HG03108 (cell line): ENCODE measurements around the gene OR6N2.

ENCODE experiments used
- ATAC-seq: cut with Tn5 transposase; IDR thresholded peaks from one replicate; pipeline ENCODE4 v1.9.1; 2021; ENCODE audit warnings: moderate library complexity; ENCODE audit not compliant: unreplicated experiment

OR6N2 gene

DNA sequence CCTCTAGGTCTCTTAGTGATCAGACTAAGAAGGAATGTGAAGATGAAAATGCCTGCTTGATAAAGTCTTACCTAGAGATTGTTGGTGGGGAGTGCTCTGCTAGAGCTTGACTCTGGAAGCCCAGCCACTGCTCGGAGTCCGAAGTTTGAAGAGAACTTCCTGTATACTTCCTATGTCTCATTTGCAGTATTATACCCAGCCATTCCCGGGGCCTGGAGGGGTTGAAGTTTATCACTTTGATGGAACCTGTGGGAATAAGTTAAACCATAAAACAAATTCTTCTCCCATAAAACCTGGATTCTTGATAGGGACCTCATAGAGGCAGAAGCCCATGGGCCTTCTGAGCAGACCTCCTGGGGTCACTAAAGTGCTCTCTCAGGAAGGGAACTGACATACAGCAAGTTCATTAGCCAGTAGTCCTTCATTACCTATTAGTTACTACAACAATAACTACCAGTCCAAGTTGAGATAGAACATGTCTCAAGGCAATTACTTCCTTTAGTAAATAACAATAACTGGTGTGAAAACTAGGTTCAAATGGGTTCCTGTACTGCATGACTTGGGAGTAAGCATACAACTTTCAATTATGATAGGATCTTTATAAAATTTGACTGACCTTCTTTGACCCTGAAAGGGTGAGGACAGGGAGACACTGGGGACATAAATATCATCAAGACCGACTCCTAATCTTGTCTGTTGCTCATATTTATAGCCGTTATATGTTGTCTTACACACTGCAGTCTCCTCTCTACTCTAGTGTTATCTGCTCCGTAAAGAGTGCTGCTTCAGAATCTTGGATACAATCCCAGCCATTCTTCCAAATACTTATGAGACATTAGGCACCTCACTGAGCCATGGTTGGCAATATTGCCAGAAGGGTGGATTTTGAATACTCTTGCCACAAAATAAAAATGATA is 8.8 kb downstream of the OR6N2 start, which contains the start of gene OR6N1:
Gene OR6N1, minus strand, starts transcription at position 246 of the 917 bp plus-strand sequence. CDS start 5,513 bp downstream, outside the sequence.
- ATAC-seq, result no peak

DNA sequence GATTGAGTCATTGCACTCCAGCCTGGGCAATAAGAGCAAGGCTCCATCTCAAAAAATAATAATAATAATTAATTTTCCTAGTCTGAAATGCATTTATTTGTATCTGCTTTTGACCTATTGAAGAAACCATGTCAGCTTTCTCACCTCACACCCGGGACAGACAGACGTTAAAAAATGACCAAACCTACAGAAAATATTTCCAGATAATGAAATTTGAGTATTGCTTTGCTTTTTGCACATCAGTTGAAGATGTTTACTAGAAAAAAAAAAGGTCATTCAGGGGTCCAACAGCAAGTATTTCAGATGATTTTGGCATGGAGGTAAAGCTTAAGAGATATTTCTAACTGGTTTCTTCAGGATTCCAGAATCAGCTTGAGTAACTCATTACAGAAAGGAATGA is 26.6 kb downstream of the OR6N2 start, which contains the start of gene OR6K6:
Gene OR6K6, plus strand, starts transcription at position 301 of the 400 bp plus-strand sequence. CDS start 168 bp downstream, outside the sequence.
- ATAC-seq, result no peak

DNA sequence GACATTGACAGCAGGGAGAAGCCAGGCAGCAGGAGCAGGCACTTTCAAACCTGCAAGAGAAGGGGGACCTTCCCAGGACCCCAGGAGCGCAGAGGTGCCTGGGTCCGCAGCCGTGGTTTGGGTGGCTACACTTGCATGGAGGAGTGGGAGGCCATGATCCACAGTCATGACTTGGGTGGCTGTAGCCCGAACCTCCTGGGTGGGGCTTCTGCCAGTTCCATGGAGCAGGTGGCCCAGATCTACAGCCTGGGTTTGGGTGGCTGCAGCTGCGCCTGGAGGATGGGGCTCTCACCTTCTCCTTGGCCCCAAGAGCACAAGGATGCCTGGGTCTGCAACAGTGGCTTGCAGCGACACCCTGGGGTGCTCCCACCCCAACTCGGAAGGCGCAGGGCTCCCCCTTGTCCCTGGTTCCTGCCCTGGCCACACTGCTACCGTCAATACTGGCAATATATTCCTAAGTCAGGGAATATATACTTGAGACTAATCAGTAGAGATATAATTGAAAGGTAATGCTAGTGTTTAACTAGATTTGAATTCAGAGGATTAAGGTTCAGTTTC is 28.8 kb downstream of the OR6N2 start:
- ATAC-seq, result no peak

DNA sequence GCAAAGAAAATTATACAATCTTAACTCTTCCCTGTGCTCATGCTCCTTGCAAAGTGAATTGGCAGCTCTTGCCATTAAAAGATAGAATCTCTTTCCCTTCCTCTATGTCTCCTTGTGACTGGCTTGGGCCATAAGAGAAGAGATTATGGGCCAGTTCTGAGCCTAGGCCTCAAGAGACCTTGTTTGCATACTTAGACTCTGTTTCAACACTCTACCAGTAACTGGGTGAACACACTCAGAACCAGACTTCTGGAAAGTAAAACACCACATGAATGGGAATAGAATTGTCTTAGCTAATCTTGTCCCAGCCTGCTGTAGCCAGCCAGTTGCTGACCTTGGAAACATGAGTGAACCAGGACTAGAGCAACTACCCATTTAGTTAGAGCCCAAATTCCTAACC is 45.2 kb downstream of the OR6N2 start:
- ATAC-seq, result no peak

DNA sequence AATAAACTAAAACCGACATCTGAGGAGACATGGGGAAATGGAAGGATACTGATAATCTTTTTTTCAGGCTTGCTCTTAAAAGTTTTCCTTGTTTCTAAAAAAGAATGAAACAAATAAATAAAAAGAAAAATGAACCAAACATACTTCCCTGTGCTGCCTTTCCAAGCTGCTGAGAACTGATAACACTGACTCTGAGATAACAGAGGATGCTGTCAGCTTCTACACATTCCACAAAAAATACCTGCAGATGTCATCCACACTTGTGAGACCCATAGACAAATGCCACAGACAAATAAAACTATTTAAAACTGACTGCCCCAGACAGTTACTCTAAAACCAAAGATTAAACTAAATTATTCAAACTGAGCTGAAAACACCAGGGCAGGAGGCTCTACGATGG is 48.5 kb downstream of the OR6N2 start:
- ATAC-seq, result no peak

DNA sequence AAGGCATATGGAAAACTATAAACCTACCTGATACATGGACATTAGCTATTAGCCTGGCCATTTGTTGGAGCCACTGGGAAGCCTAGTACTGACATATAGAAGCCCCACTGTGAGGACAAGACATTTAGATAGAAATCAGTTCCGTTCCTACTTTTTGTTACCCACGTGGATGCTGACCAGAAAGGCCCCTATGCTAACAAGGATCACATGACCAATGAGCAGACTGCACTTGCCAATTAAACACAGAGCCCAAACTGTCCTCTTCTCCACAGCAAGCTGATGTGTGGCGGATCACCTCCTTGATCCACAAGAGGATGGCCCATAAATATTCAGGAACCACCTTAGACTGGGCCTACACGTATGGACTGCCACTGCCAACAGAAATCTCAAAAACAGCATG is 49.3 kb downstream of the OR6N2 start:
- ATAC-seq, result no peak

DNA sequence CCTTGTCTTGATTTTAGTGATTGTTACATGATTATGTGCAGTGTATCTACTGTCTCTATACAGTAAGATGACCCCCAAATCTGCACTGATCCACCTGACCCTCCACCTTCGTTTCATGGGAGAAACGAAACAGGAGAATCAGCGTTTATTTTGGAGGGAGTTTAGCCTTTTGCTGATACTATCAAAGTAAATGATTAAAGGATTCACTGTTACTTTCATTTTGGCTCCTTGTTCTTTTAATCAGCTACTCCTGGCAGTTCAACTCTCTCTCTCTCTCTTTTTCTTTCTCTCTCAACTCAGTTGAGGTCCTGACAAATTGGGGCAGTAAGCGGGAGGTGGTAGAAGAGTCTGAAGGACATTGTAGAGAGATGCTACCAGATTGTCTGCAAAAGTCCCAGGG is 50.6 kb downstream of the OR6N2 start:
- no peak for ATAC-seq

DNA sequence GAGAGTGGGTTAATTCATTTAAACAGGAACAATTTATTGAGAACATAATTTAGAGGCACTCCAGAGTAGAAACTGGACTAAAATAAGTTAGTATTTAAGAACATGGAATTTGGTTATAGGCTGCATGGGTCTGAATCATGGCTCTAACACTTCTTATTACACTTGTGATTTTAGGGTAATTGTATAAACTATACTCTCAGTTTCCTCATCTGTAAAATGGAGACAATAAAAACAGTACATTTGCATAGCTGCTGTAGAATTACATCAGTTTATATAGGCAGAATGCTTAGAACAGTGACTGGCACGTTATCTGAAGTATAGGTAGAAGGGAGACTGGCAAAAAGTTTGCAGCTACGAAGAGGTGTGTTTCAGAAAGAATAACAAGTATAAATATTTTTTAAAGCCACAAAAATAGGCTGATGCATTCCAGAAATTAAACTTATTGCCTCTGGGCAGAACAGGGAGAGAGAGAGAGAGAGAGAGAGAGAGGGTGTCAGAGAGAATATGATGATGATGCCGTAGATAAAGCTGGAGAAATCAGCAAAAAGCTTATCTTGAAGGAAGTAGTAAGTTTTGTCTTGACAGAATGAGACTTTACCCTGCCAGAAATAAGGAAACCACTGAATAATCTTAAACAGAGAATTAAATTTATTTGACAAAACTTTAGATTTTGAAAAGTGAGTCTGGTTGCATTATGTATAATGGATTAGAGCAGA is 52.3 kb downstream of the OR6N2 start:
- ATAC-seq, result no peak

DNA sequence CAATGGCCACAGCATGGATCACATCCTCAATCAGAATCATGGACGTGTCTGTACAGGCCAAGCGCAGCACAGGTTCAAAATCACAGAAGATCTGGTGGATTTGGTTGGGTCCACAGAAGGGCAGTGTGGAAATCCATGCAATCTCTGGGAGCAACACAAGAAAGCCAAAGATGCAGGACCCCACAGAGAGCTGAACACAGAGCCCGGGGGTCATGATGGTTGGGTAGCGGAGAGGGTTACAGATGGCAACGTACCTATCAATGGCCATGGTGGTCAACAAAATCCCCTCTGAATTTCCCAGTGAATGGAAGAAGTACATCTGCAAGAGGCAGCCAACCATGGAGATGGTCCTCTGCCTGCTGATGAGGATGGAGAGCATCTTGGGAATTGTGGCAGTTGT is 56.6 kb downstream of the OR6N2 start:
- no peak for ATAC-seq
